Progenitor cell of endocrine pancreas (in vitro differentiated cells): ENCODE results near the gene CNTNAP4. TPM values are rescaled to one million over a fixed set of nuclear protein-coding genes. Genes with fewer than 3 reads are reported as not detected.

Experiments
- DNase-seq: peaks from one replicate; pipeline ENCODE4 v3.0.0; 2021; ENCODE audit warnings: low spot score; ENCODE audit not compliant: unreplicated experiment
- H3K27ac Mint-ChIP-seq: 2 replicates; pipeline ENCODE4 v1.8.0; 2021; ENCODE audit warnings: mild to moderate bottlenecking, moderate library complexity, mixed read lengths
- H3K27me3 Mint-ChIP-seq: 2 replicates; pipeline ENCODE4 v1.8.0; 2021; ENCODE audit warnings: mixed read lengths
- H3K36me3 Mint-ChIP-seq: 2 replicates; pipeline ENCODE4 v1.8.0; 2022; ENCODE audit warnings: mixed read lengths; ENCODE audit not compliant: insufficient read depth
- H3K4me1 Mint-ChIP-seq: 2 replicates; pipeline ENCODE4 v1.8.0; 2021; ENCODE audit warnings: low read depth, mixed read lengths
- H3K4me3 Mint-ChIP-seq: 2 replicates; pipeline ENCODE4 v1.8.0; 2021; ENCODE audit warnings: low read depth, mild to moderate bottlenecking, moderate library complexity, mixed read lengths
- H3K9me3 Mint-ChIP-seq: 2 replicates; pipeline ENCODE4 v1.8.0; 2021; ENCODE audit warnings: low read depth, mixed read lengths
- CTCF ChIP-seq: fragments of 200-600 bp; sonication (generic); IDR thresholded peaks from one replicate; pipeline ENCODE4 v1.5.0; 2021; ENCODE audit warnings: antibody characterized with exemption, mild to moderate bottlenecking; ENCODE audit not compliant: unreplicated experiment
- total RNA-seq: library from RNA; stranded (reverse); gene quantifications from 2 replicates; pipeline ENCODE4 v1.2.1, GENCODE V29; 2021

Gene CNTNAP4
- total RNA-seq, 1 donor from 2014 or later, result 0.74 TPM

- no peak for DNase-seq
- Mint-ChIP-seq H3K36me3 (no peaks in the 10 kb centered on the region), H3K9me3 (no peaks in the 10 kb centered on the region), H3K27ac (no peak overlapping the region), H3K4me1 (peaks cover 4% of the 10 kb centered on the region), H3K27me3 (no peaks in the 10 kb centered on the region), H3K4me3 (no peak overlapping the region)
- TF ChIP-seq CTCF, result no peak
These were observed 110.8 kb downstream of the CNTNAP4 start for GRCh38 chr16:76387994-76388393.

DNA sequence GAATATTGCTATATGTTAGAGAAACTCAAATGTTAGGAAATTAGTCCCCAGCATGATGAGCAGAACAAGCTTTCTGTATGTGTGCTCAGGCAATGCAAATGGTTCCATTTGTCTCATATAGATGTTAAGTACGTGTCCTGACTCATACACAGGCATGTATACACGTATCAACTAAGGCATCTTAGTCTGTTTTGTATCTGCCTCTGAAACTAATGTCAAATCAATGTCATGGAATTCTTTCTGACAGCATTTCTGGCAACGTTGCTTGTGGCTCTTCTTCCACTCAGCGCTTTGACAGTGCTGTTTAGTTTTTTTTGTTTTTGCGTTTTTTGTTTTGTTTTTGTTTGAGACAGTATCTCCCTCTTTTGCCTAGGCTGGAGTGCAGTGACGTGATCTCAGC is 111.9 kb downstream of the CNTNAP4 start:
- H3K27me3 Mint-ChIP-seq, result no peaks in the 10 kb centered on the region
- DNase-seq, result no peak
- H3K4me1 Mint-ChIP-seq, result peaks cover 2% of the 10 kb centered on the region
- no peak overlapping the region for H3K4me3 Mint-ChIP-seq
- H3K9me3 Mint-ChIP-seq, result no peaks in the 10 kb centered on the region
- no peaks in the 10 kb centered on the region for H3K36me3 Mint-ChIP-seq
- no peak overlapping the region for H3K27ac Mint-ChIP-seq
- TF ChIP-seq CTCF, result no peak

DNA sequence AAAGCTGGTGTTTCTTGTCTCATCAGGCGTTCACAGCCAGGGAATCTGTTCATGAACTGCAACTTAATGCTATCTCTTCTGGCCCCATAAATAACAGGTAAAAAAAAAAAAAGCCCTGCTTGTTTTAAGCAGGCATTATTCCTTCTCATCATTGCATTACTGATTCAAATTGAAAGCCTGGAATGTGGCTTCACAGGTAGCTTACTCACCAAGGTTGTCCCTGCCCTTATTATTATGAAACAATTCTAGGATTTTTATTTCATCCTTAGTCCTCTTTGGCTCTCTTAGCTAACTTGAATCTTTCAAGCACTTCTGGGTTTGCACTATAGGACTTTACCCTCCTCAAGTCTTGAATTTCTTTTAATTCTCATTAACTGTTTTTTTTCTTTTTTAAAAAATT is 113.3 kb downstream of the CNTNAP4 start:
- no peaks in the 10 kb centered on the region for H3K27me3 Mint-ChIP-seq

DNA sequence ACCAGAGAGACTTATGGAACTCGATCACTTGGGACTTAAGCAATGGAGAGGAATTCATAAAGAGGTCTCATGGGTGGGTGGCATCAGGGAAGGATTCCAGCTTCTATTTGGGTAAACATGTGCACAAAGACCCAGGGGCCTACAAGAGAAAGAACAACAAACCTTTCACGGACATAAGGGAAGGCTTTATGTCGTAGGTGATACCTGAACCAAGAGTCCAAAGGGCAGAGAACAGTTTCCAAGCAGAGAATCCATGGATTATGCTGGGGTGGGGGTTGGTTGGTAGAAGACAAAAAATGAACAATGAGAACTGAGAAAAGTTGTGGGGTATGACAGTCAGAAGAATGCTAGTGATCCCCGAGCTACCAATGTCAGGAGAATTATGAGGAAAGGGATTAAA is 119.8 kb downstream of the CNTNAP4 start:
- peaks cover 1% of the 10 kb centered on the region for H3K36me3 Mint-ChIP-seq
- TF ChIP-seq CTCF, result no peak
- H3K4me1 Mint-ChIP-seq, result peaks cover 10% of the 10 kb centered on the region
- H3K27me3 Mint-ChIP-seq, result no peaks in the 10 kb centered on the region
- DNase-seq, result no peak
- H3K27ac Mint-ChIP-seq, result peak overlapping the region; percentile 70
- no peak overlapping the region for H3K4me3 Mint-ChIP-seq
- peaks cover 7% of the 10 kb centered on the region for H3K9me3 Mint-ChIP-seq

More for the DNA sequence above, 113.3 kb downstream of the CNTNAP4 start:
- Mint-ChIP-seq H3K27ac (no peak overlapping the region), H3K4me1 (peaks cover 2% of the 10 kb centered on the region), H3K9me3 (no peaks in the 10 kb centered on the region), H3K36me3 (no peaks in the 10 kb centered on the region), H3K4me3 (no peak overlapping the region)
- no peak for TF ChIP-seq CTCF
- DNase-seq, result no peak

- H3K4me1 Mint-ChIP-seq, result no peaks in the 10 kb centered on the region
- H3K27me3 Mint-ChIP-seq, result no peaks in the 10 kb centered on the region
- no peaks in the 10 kb centered on the region for H3K36me3 Mint-ChIP-seq
- no peak overlapping the region for H3K27ac Mint-ChIP-seq
- no peak for DNase-seq
- H3K9me3 Mint-ChIP-seq, result peaks cover 2% of the 10 kb centered on the region
- no peak overlapping the region for H3K4me3 Mint-ChIP-seq
- no peak for TF ChIP-seq CTCF
These were observed 132.5 kb downstream of the CNTNAP4 start for GRCh38 chr16:76409706-76410105.
